K562 (cell line): ENCODE data around the gene ZNF460.

ENCODE experiments used
- ATF2 ChIP-seq: sonication (generic); formaldehyde crosslinking; IDR thresholded peaks from 2 replicates; pipeline ENCODE4 v1.8.1; 2022; ENCODE audit warnings: missing genetic modification reagents
- FOXM1 ChIP-seq, 2 experiments: fragments of 450-650 bp in 1 of 2; sonication (generic) in 1 of 2; formaldehyde crosslinking in 1 of 2; IDR thresholded peaks; 2 replicates each; pipeline versions ENCODE4 v1.6.1 to v1.9.0; 2017 to 2022; ENCODE audit warnings: low read depth in 2 of 2, mild to moderate bottlenecking in 2 of 2, missing genetic modification reagents in 1 of 2, moderate library complexity in 1 of 2
- L3MBTL2 ChIP-seq: fragments of 450-650 bp; IDR thresholded peaks from 2 replicates; pipeline ENCODE4 v1.6.1; 2016; ENCODE audit warnings: mild to moderate bottlenecking, moderate library complexity
- NFYB ChIP-seq: IDR thresholded peaks from 2 replicates; pipeline ENCODE4 v1.6.1; 2011; ENCODE audit warnings: mild to moderate bottlenecking, moderate library complexity; ENCODE audit not compliant: insufficient read length; ENCODE audit errors: extremely low read depth
- POLR2AphosphoS5 ChIP-seq: IDR thresholded peaks from 2 replicates; pipeline ENCODE4 v1.6.1; 2011; ENCODE audit warnings: mild to moderate bottlenecking, low read depth, low read length, moderate library complexity; ENCODE audit not compliant: control insufficient read depth, insufficient read depth
- POU5F1 ChIP-seq: fragments of 150-350 bp; IDR thresholded peaks from 2 replicates; pipeline ENCODE4 v1.6.1; 2014; ENCODE audit warnings: borderline replicate concordance, low read length, low read depth, mild to moderate bottlenecking; ENCODE audit not compliant: partially characterized antibody
- RB1 ChIP-seq: fragments of 450-650 bp; IDR thresholded peaks from 2 replicates; pipeline ENCODE4 v1.6.1; 2017; ENCODE audit warnings: low read depth, mild to moderate bottlenecking
- RBBP5 ChIP-seq: fragments of 200-600 bp; sonication (generic); IDR thresholded peaks from 2 replicates; pipeline ENCODE4 v1.6.1; 2012; ENCODE audit warnings: borderline replicate concordance, mild to moderate bottlenecking, low read length, control low read depth, inconsistent platforms; ENCODE audit not compliant: insufficient read depth, poor library complexity, severe bottlenecking
- REST ChIP-seq, 2 experiments: fragments of 450-650 bp; formaldehyde crosslinking in 1 of 2; IDR thresholded peaks; 2 replicates each; pipeline versions ENCODE4 v1.4.0 to v1.6.1; 2014 to 2020; ENCODE audit warnings: mild to moderate bottlenecking in 2 of 2, borderline replicate concordance in 1 of 2, low read depth in 1 of 2
- SIX5 ChIP-seq, 2 experiments: IDR thresholded peaks; 2 replicates each; pipeline ENCODE4 v1.6.1; 2011; ENCODE audit warnings: low read length in 2 of 2, borderline replicate concordance in 1 of 2, low read depth in 1 of 2, mild to moderate bottlenecking in 1 of 2, moderate library complexity in 1 of 2; ENCODE audit not compliant: insufficient read depth in 1 of 2
- STAT6 ChIP-seq: sonication (generic); formaldehyde crosslinking; IDR thresholded peaks from 2 replicates; pipeline ENCODE4 v1.8.1; 2023; ENCODE audit warnings: mild to moderate bottlenecking, missing genetic modification reagents
- XRCC5 ChIP-seq: fragments of 200-400 bp; formaldehyde crosslinking; IDR thresholded peaks from 2 replicates; pipeline ENCODE4 v1.6.1; 2017; ENCODE audit warnings: low read depth, mild to moderate bottlenecking, low read length
- ZNF134 ChIP-seq: fragments of 250-450 bp; sonication (Bioruptor Pico); conservative IDR thresholded peaks from 2 replicates; pipeline ENCODE4 v1.4.0; 2020
- TF ChIP-seq, protein P1 (sequence below): sonication (generic); IDR thresholded peaks from 2 replicates; pipeline ENCODE4 v1.6.1; 2016

DNA sequence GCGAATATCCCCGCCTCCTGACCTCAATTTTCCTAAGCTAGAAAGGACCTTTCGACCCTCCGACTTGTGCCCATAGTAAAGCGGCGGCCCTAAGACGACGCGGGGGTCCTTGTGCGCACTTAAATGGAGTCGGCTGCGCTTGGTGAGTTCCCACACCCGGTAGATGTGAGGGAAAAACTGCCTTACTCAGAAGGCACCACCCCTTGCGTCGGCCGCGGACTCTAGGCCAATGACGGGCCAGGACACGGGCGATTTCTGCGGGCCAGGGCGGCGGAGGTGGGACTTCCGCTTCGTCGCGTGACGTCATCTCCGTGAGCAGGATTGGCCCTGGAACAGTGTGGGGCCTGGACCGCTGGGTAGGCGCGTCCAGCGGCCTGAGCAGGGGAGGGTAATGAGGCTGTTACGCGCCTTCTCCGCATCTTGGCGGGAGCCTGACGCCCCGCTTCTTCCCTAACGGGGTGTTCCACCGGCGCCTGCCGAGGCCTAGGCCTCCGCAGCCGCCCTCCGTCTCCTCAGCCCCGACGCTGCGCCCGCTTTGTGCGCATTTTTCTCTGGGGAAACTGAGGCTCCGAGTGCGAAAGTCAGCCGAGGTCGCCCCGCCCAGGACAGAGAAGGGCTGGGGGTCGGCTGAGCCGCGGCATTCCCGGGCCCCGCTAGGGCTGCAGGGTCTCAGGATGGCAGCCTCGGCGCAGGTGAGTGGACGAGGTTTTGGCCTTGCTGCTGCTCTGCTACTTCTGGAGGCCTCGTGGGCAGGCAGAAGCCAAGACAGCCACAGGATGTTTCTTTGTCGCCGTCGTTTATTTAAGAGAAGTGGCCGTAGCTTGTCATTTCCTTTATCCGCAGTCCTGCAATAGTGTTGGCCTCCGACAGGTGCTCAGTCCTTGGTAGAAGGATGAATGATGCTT, 40.1 kb downstream of the ZNF460 start, which contains the start of gene ZNF543:
- TF ChIP-seq RBBP5 (peak; percentile 86), REST (IDR thresholded peaks at IDR 0.05; ENCODE audit: borderline replicate concordance) (no peak), REST (CRISPR knock-in tag; IDR thresholded peaks at IDR 0.05; ENCODE audit: low read depth) (no peak), ZNF134 (CRISPR knock-in tag) (no peak), POU5F1 (no peak), RB1 (peak; percentile 18; the same call in 1 of the 2 replicates), STAT6 (CRISPR knock-in tag) (no peak), XRCC5 (no peak), POLR2AphosphoS5 (peak; percentile 70), ATF2 (CRISPR knock-in tag) (peak; percentile 82; the same call in 1 of the 2 replicates), L3MBTL2 (peak; percentile 66), SIX5 (IDR thresholded peaks at IDR 0.05; ENCODE audit: borderline replicate concordance in 1 of 2, insufficient read depth in 1 of 2, low read depth in 1 of 2, low read length in 2 of 2) (no peak), FOXM1 (IDR thresholded peaks at IDR 0.05; ENCODE audit: low read depth) (no peak), FOXM1 (CRISPR knock-in tag; IDR thresholded peaks at IDR 0.05; ENCODE audit: low read depth) (no peak), NFYB (peak; percentile 24)
- TF ChIP-seq, protein P1, sequence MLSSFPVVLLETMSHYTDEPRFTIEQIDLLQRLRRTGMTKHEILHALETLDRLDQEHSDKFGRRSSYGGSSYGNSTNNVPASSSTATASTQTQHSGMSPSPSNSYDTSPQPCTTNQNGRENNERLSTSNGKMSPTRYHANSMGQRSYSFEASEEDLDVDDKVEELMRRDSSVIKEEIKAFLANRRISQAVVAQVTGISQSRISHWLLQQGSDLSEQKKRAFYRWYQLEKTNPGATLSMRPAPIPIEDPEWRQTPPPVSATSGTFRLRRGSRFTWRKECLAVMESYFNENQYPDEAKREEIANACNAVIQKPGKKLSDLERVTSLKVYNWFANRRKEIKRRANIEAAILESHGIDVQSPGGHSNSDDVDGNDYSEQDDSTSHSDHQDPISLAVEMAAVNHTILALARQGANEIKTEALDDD, result no peak
